A549 (cell line): ENCODE measurements around the gene EPYC. TPM values are rescaled to one million over a fixed set of nuclear protein-coding genes. Genes with fewer than 3 reads are reported as not detected.

Experiments
- ATAC-seq, 2 experiments: fragments of 200-7000 bp in 1 of 2; fragments of >200 bp in 1 of 2; cut with Nextera tagmentation in 1 of 2; cut with Tn5 transposase in 1 of 2; 3 replicates each; pipeline versions ENCODE4 v1.8.0 to v1.9.1; 2018 to 2020; ENCODE audit warnings: mild to moderate bottlenecking in 1 of 2, moderate library complexity in 1 of 2
- CTCF ChIA-PET: fragments of 300-600 bp; sonication (Branson Sonifier 250); formaldehyde crosslinking; extraction: SDS; loops from one replicate; lab custom pipeline; 2021; ENCODE audit warnings: antibody characterized with exemption, inconsistent platforms; lab: Yijun Ruan, JAX
- POLR2A ChIA-PET: fragments of 350-600 bp; formaldehyde crosslinking; extraction: SDS; loops from one replicate; lab custom pipeline; 2021; ENCODE audit warnings: antibody characterized with exemption, inconsistent platforms; lab: Yijun Ruan, JAX
- DNase-seq, 2 experiments: peaks; one replicate each; pipeline versions ENCODE4 v3.0.0 to v3.0.0-alpha.2; 2011 to 2016; ENCODE audit warnings: low read depth in 1 of 2, low spot score in 1 of 2
- FAIRE-seq: peaks from 2 replicates; lab custom pipeline; 2011; peaks lifted over from hg19 to GRCh38; lab: Jason Lieb, UNC
- H3K27ac ChIP-seq, 2 experiments: fragments of >200 bp; sonication (Bioruptor Twin); formaldehyde crosslinking; 3 replicates each; pipeline ENCODE4 v1.5.1; 2016 to 2017
- H3K4me1 ChIP-seq: fragments of >200 bp; sonication (Bioruptor Twin); formaldehyde crosslinking; 3 replicates; pipeline ENCODE4 v1.6.1; 2016
- H3K4me2 ChIP-seq: fragments of >200 bp; sonication (Bioruptor Twin); formaldehyde crosslinking; 3 replicates; pipeline ENCODE4 v1.6.1; 2016
- H3K4me3 ChIP-seq: fragments of >200 bp; sonication (Bioruptor Twin); formaldehyde crosslinking; 3 replicates; pipeline ENCODE4 v1.5.1; 2016
- H3K9me3 ChIP-seq: fragments of >200 bp; sonication (Bioruptor Twin); formaldehyde crosslinking; 3 replicates; pipeline ENCODE4 v1.6.1; 2016
- BHLHE40 ChIP-seq: IDR thresholded peaks from 2 replicates; pipeline ENCODE4 v1.6.1; 2012; ENCODE audit warnings: low read depth, low read length, inconsistent platforms
- CBX2 ChIP-seq: fragments of 200-600 bp; sonication (generic); IDR thresholded peaks from 2 replicates; pipeline ENCODE4 v1.6.1; 2016; ENCODE audit warnings: low read depth, mild to moderate bottlenecking, borderline replicate concordance
- CEBPB ChIP-seq, 2 experiments: fragments of >200 bp in 1 of 2; sonication (Bioruptor Twin) in 1 of 2; formaldehyde crosslinking in 1 of 2; IDR thresholded peaks; 2 replicates each; pipeline ENCODE4 v1.6.1; 2012 to 2016
- EHMT2 ChIP-seq: fragments of 200-600 bp; sonication (generic); IDR thresholded peaks from 2 replicates; pipeline ENCODE4 v1.6.1; 2016; ENCODE audit warnings: antibody characterized with exemption, low read depth, mild to moderate bottlenecking, moderate library complexity
- HOXB5 ChIP-seq: fragments of 250-450 bp; sonication (Bioruptor Pico); IDR thresholded peaks from 2 replicates; pipeline ENCODE4 v1.5.0; 2020; ENCODE audit warnings: mild to moderate bottlenecking, moderate library complexity
- JUN ChIP-seq, 2 experiments: fragments of >200 bp; sonication (Bioruptor Twin); formaldehyde crosslinking; IDR thresholded peaks; 2 replicates in 1 of 2; 3 replicates in 1 of 2; pipeline ENCODE4 v1.6.1; 2016 to 2017
- JUNB ChIP-seq: fragments of >200 bp; sonication (Bioruptor Twin); formaldehyde crosslinking; IDR thresholded peaks from 2 replicates; pipeline ENCODE4 v1.6.1; 2016
- KDM5A ChIP-seq: fragments of 200-600 bp; sonication (generic); IDR thresholded peaks from 2 replicates; pipeline ENCODE4 v1.6.1; 2016; ENCODE audit warnings: antibody characterized with exemption, mild to moderate bottlenecking
- MAZ ChIP-seq: fragments of 150-350 bp; IDR thresholded peaks from 2 replicates; pipeline ENCODE4 v1.6.1; 2014; ENCODE audit warnings: antibody characterized with exemption, low read depth, low read length, borderline replicate concordance
- NFE2L2 ChIP-seq: fragments of 150-350 bp; conservative IDR thresholded peaks from 2 replicates; pipeline ENCODE4 v1.6.1; 2014; ENCODE audit warnings: low read length
- NPAS2 ChIP-seq: fragments of 250-450 bp; sonication (Bioruptor Pico); IDR thresholded peaks from 2 replicates; pipeline ENCODE4 v1.8.0; 2022; ENCODE audit warnings: mild to moderate bottlenecking, moderate library complexity, borderline replicate concordance
- POLR2A ChIP-seq: IDR thresholded peaks from 2 replicates; pipeline ENCODE4 v1.6.1; 2012; ENCODE audit warnings: mild to moderate bottlenecking, low read length
- RARB ChIP-seq: fragments of 250-450 bp; sonication (Bioruptor Pico); IDR thresholded peaks from 2 replicates; pipeline ENCODE4 v1.8.0; 2021; ENCODE audit warnings: mild to moderate bottlenecking, moderate library complexity
- WGBS: methylation state at CpG from one replicate; pipeline ENCODE4 v1.1.6; 2017; ENCODE audit errors: missing lambda C conversion rate; 5-methylcytosine and 5-hydroxymethylcytosine counted together
- polyA plus RNA-seq, 4 experiments: library from polyadenylated mRNA; depleted of rRNA in 3 of 4; stranded (reverse); fragments of >200 nt; fragmentation: RNase III in 1 of 4; extraction: RNeasy Plus Mini Kit Qiagen cat#74134 plus additional on column Dnase treatment in 1 of 4; gene quantifications; 2 replicates in 3 of 4; 3 replicates in 1 of 4; pipeline ENCODE4 v1.2.3, GENCODE V29; 2011 to 2017
- TF ChIP-seq, protein P1 (sequence below): fragments of 150-350 bp; IDR thresholded peaks from 2 replicates; pipeline ENCODE4 v1.6.1; 2014; ENCODE audit warnings: low read depth, mild to moderate bottlenecking, low read length
- TF ChIP-seq, protein P2 (sequence below): fragments of >200 bp; sonication (Bioruptor Twin); formaldehyde crosslinking; IDR thresholded peaks from 3 replicates; pipeline ENCODE4 v1.5.1; 2016
- TF ChIP-seq, protein P3 (sequence below): IDR thresholded peaks from 2 replicates; pipeline ENCODE4 v1.6.1; 2012; ENCODE audit warnings: low read depth, borderline replicate concordance
- TF ChIP-seq, protein P4 (sequence below): fragments of >200 bp; sonication (Bioruptor Twin); formaldehyde crosslinking; IDR thresholded peaks from 2 replicates; pipeline ENCODE4 v1.6.1; 2016
- TF ChIP-seq, protein P5 (sequence below): IDR thresholded peaks from 2 replicates; pipeline ENCODE4 v1.6.1; 2012

EPYC gene
- polyA plus RNA-seq, 2 of the 4 experiments (the other 2 are of a cell fraction) = not detected

DNA sequence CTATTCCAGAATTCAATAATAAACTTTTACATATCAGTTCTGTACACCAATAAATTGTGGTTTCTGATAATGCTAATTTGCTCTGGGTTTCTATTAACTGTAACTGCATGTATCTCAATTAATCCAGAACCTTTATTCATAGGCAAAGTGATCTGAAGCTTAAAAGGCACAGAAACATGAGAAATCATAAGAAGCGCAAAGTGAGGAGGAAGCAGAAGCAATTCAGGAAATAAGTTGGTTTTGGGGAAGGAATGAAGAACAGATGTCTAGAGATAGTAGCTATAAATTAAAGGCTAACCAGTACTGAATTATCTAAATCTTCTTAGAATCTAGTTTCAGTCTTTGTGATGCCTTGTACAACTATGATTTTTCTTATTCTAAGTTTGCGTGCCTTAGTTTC, 28.5 kb upstream of the EPYC start (continued):
- no peak for TF ChIP-seq JUNB
- TF ChIP-seq MAZ = no peak
- TF ChIP-seq NPAS2 (CRISPR knock-in tag) = no peak
- TF ChIP-seq, protein P1, sequence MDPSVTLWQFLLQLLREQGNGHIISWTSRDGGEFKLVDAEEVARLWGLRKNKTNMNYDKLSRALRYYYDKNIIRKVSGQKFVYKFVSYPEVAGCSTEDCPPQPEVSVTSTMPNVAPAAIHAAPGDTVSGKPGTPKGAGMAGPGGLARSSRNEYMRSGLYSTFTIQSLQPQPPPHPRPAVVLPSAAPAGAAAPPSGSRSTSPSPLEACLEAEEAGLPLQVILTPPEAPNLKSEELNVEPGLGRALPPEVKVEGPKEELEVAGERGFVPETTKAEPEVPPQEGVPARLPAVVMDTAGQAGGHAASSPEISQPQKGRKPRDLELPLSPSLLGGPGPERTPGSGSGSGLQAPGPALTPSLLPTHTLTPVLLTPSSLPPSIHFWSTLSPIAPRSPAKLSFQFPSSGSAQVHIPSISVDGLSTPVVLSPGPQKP = no peak
- no peak for TF ChIP-seq KDM5A
- no peak for TF ChIP-seq JUN (IDR thresholded peaks at IDR 0.05)
- no peak for TF ChIP-seq RARB (CRISPR knock-in tag)
- TF ChIP-seq, protein P2, sequence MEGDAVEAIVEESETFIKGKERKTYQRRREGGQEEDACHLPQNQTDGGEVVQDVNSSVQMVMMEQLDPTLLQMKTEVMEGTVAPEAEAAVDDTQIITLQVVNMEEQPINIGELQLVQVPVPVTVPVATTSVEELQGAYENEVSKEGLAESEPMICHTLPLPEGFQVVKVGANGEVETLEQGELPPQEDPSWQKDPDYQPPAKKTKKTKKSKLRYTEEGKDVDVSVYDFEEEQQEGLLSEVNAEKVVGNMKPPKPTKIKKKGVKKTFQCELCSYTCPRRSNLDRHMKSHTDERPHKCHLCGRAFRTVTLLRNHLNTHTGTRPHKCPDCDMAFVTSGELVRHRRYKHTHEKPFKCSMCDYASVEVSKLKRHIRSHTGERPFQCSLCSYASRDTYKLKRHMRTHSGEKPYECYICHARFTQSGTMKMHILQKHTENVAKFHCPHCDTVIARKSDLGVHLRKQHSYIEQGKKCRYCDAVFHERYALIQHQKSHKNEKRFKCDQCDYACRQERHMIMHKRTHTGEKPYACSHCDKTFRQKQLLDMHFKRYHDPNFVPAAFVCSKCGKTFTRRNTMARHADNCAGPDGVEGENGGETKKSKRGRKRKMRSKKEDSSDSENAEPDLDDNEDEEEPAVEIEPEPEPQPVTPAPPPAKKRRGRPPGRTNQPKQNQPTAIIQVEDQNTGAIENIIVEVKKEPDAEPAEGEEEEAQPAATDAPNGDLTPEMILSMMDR = no peak
- TF ChIP-seq, protein P3, sequence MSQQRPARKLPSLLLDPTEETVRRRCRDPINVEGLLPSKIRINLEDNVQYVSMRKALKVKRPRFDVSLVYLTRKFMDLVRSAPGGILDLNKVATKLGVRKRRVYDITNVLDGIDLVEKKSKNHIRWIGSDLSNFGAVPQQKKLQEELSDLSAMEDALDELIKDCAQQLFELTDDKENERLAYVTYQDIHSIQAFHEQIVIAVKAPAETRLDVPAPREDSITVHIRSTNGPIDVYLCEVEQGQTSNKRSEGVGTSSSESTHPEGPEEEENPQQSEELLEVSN = no peak

DNA sequence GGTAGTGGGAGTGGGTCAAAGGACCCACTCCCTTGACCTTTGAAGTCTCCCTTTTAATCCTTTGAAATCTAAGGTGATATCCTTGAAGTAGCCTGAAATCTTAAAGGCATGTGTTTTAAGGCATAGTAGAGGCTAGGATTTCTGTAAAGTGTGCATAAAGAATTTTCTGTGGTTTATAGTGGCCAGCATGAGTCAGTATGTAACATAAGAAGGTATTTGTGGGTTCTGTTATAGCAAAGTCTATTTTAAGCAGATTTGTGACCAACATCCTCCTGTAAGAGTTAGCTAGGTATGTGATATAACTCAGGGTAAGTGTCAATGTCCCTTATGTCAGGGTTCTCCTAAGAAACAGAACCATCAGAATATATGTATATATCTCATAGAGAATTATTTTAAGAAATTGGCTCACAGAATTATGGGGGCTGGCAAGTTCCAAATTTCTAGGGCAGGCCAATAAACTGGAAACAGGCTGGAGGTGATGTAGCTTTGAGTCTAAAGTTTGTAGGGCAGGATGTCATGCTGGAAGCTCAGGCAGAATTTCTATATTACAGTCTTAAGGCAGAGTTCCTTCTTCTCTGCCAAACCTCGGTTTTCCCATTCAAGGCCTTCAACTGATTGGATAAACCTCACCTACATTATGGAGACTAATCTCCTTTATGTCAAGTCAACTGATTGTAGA, 18.7 kb upstream of the EPYC start:
- POLR2A ChIA-PET = no interaction called here
- DNase-seq (no peak), ATAC-seq (no peak), FAIRE-seq (no peak)
- Histone ChIP-seq H3K4me2 (no peak overlapping the region), H3K27ac (no peak overlapping the region), H3K4me1 (no peaks in the 10 kb centered on the region), H3K9me3 (no peaks in the 10 kb centered on the region), H3K4me3 (no peak overlapping the region)
- 0% methylated on average over 1 of the region's 1 CpG for WGBS
- CTCF ChIA-PET = no interaction called here
- TF ChIP-seq, protein P4, sequence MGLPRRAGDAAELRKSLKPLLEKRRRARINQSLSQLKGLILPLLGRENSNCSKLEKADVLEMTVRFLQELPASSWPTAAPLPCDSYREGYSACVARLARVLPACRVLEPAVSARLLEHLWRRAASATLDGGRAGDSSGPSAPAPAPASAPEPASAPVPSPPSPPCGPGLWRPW = no peak
- TF ChIP-seq, all 56 proteins: peak for 0

DNA sequence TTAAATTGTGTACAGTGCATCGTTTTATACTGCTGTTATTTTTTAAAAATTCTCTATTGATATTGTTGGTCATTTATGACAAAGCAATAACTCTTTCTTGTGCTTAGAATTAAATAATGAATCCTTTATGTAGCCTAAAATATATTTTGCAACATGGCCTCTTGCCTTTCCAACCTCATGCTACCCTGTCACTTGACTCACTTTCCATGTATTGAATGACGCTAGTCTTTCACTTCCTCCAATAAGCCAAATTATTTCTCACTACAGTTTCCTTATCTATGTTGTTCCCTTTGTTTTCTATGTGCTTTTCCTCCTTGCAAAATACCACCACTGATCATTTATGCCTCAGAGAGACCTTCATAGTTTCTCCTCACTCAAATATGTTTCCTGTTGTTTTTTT, 16.3 kb upstream of the EPYC start:
- ATAC-seq (no peak), DNase-seq (no peak), FAIRE-seq (no peak)
- no peaks in the 10 kb centered on the region for H3K9me3 ChIP-seq
- TF ChIP-seq HOXB5 (CRISPR knock-in tag) = no peak
- no peak for TF ChIP-seq POLR2A
- TF ChIP-seq NFE2L2 = no peak
- no peak for TF ChIP-seq CEBPB (IDR thresholded peaks at IDR 0.05)
- TF ChIP-seq RARB (CRISPR knock-in tag) = no peak
- TF ChIP-seq CBX2 = no peak
- TF ChIP-seq BHLHE40 = no peak
- TF ChIP-seq EHMT2 = no peak
- no peak for TF ChIP-seq JUN (IDR thresholded peaks at IDR 0.05)
- TF ChIP-seq, protein P5, sequence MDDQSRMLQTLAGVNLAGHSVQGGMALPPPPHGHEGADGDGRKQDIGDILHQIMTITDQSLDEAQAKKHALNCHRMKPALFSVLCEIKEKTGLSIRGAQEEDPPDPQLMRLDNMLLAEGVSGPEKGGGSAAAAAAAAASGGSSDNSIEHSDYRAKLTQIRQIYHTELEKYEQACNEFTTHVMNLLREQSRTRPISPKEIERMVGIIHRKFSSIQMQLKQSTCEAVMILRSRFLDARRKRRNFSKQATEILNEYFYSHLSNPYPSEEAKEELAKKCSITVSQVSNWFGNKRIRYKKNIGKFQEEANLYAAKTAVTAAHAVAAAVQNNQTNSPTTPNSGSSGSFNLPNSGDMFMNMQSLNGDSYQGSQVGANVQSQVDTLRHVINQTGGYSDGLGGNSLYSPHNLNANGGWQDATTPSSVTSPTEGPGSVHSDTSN = no peak
- no peak overlapping the region for H3K4me3 ChIP-seq
- WGBS = 39% methylated on average over 2 of the region's 2 CpGs
- H3K4me2 ChIP-seq = no peak overlapping the region
- no peaks in the 10 kb centered on the region for H3K4me1 ChIP-seq
- CTCF ChIA-PET = no interaction called here
- POLR2A ChIA-PET = no interaction called here
- H3K27ac ChIP-seq = no peak overlapping the region
